ENCODE measurements around the gene DNASE1L2.

The DNASE1L2 gene

DNA sequence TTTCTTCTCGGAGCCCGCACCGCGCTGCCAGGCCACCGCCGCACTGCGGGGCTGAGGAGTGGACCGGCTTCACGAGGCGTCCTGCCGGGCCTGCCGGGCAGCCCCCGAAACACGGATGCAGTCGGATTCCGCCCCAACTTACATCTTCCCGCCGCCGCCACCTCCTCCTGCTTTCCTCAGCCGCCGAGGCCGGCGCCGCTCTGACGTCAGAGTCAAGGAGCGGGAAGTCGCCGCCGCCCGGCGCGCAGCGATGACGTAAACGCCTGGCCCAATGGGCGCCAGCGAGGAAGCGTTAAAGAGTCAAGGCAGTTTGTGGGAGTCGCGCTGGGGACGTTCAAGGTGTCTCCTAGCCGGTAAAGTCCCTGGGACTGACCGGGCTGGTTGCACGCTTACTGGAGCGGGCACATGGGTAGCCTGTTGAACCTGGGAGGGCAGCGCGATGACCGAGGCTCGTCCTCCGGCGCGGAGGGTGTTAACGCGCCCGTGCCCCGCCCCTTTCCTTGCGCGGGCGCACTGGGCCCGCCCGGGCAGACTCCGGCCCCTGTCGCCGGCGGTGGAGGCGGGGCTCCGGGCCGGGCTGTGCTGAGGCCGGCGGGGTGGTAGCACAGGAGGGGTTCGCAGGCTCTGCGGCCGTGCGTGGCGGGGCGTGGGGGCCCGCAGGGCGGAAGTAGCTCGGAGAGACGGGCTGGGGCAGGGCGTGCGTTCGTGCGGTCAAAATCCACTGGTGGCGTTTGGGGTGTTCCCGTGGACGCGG lies 31.8 kb downstream of the DNASE1L2 start, which contains the start of gene RNPS1:
TSS of gene RNPS1 (minus strand) at position 214 of the 754 bp plus-strand sequence. CDS start 3,483 bp downstream, outside the sequence.
- FAIRE-seq (peak; percentile 98), DNase-seq (ENCODE audit: insufficient read length) (peak; percentile 100)
- TF ChIP-seq TAF1 (IDR thresholded peaks at IDR 0.05; ENCODE audit: borderline replicate concordance, low read depth, low read length) (peak; percentile 86; the same call in 1 of the 2 replicates), POLR2A (IDR thresholded peaks at IDR 0.05; ENCODE audit: low read depth, low read length) (peak; percentile 92), POLR2AphosphoS5 (IDR thresholded peaks at IDR 0.05; ENCODE audit: low read depth, low read length) (peak; percentile 94)

- DNase-seq (ENCODE audit: insufficient read length) (no peak), FAIRE-seq (no peak)
- TF ChIP-seq TAF1 (IDR thresholded peaks at IDR 0.05; ENCODE audit: borderline replicate concordance, low read depth, low read length) (no peak), POLR2A (IDR thresholded peaks at IDR 0.05; ENCODE audit: low read depth, low read length) (no peak), POLR2AphosphoS5 (IDR thresholded peaks at IDR 0.05; ENCODE audit: low read depth, low read length) (no peak)
Measured at GRCh38 chr16:2270070-2270462, 33.8 kb downstream of the DNASE1L2 start.

DNA sequence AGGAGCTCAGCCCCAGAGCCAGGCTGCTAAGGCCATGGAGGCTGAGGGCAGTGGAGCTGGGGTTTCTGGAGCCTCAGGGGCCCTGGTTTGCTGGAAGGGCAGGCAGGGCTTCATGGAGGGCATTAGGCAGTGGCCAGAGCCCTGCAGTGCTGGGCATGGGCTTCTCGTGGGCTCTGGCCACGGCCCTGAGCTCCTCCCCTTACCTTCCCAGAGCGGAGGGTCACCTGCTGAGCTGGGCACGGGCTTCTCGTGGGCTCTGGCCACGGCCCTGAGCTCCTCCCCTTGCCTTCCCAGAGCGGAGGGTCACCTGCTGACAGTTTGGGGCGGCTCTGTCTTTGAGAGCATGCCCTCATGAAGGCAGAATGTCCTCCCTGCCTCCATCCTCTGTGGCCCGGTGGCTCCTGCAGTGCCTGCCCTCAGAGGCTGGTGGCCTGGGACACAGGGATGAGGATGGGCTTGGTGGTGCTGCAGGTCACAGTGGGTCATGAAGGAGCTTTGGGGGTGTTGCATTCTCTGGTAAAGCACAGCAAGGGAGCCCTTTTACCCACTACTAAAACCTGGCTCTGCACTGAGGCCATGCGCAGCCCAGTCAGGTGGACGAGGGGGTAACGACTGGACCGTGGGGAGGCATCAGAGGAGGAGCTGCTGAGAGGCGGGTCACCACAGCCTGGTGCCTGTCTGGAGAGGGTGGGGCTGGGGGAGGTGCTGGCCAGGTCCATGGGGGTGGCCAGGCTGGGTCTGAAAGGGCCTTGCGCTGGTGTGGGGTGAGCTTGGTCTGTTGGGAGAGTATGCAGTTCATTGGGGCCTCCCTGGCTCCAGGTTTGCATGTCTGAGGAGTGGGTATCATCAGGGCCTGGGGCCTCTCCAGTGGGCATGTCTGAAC lies 34.6 kb downstream of the DNASE1L2 start:
- FAIRE-seq, result no peak
- TF ChIP-seq POLR2A (IDR thresholded peaks at IDR 0.05; ENCODE audit: low read depth, low read length), result no peak
- TF ChIP-seq TAF1 (IDR thresholded peaks at IDR 0.05; ENCODE audit: borderline replicate concordance, low read depth, low read length), result no peak
- TF ChIP-seq POLR2AphosphoS5 (IDR thresholded peaks at IDR 0.05; ENCODE audit: low read depth, low read length), result no peak
- no peak for DNase-seq (ENCODE audit: insufficient read length)

GRCh38 chr16:2271848-2272461 lies 35.7 kb downstream of the DNASE1L2 start:
- DNase-seq (ENCODE audit: insufficient read length) (no peak), FAIRE-seq (no peak)
- no peak for TF ChIP-seq POLR2AphosphoS5 (IDR thresholded peaks at IDR 0.05; ENCODE audit: low read depth, low read length)
- no peak for TF ChIP-seq TAF1 (IDR thresholded peaks at IDR 0.05; ENCODE audit: borderline replicate concordance, low read depth, low read length)
- TF ChIP-seq POLR2A (IDR thresholded peaks at IDR 0.05; ENCODE audit: low read depth, low read length), result no peak

- DNase-seq (ENCODE audit: insufficient read length) (no peak), FAIRE-seq (no peak)
- TF ChIP-seq POLR2A (IDR thresholded peaks at IDR 0.05; ENCODE audit: low read depth, low read length) (no peak), TAF1 (IDR thresholded peaks at IDR 0.05; ENCODE audit: borderline replicate concordance, low read depth, low read length) (no peak), POLR2AphosphoS5 (IDR thresholded peaks at IDR 0.05; ENCODE audit: low read depth, low read length) (no peak)
Measured at GRCh38 chr16:2273484-2273883, 37.2 kb downstream of the DNASE1L2 start.

DNA sequence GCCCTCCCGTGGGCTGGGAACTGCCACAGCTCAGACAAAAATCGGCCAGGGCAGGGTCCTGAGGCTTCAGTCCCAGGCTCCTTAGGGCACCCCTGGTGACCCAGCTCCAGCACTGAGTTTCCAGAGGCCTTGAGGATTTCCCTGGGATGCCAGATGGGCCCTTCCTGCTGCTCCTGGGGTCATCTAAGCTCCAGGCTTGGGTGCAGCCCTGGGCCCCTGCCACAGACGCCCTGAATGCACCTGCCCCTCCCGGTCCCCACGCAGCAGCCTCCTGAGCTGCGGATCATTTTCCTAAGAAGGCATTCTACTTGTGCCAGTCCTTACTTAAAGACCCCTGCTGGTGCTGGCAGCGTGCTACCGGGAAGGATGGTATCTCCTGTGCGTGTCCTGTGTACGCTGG lies 37.7 kb downstream of the DNASE1L2 start:
- TF ChIP-seq TAF1 (IDR thresholded peaks at IDR 0.05; ENCODE audit: borderline replicate concordance, low read depth, low read length), result no peak
- no peak for DNase-seq (ENCODE audit: insufficient read length)
- FAIRE-seq, result no peak

GRCh38 chr16:2275476-2276367 lies 39.5 kb downstream of the DNASE1L2 start:
- DNase-seq (ENCODE audit: insufficient read length) (no peak), FAIRE-seq (no peak)
- no peak for TF ChIP-seq POLR2AphosphoS5 (IDR thresholded peaks at IDR 0.05; ENCODE audit: low read depth, low read length)
- TF ChIP-seq TAF1 (IDR thresholded peaks at IDR 0.05; ENCODE audit: borderline replicate concordance, low read depth, low read length), result no peak
- TF ChIP-seq POLR2A (IDR thresholded peaks at IDR 0.05; ENCODE audit: low read depth, low read length), result no peak

- TF ChIP-seq POLR2AphosphoS5 (IDR thresholded peaks at IDR 0.05; ENCODE audit: low read depth, low read length) (no peak), POLR2A (IDR thresholded peaks at IDR 0.05; ENCODE audit: low read depth, low read length) (no peak), TAF1 (IDR thresholded peaks at IDR 0.05; ENCODE audit: borderline replicate concordance, low read depth, low read length) (no peak)
- no peak for FAIRE-seq
- no peak for DNase-seq (ENCODE audit: insufficient read length)
Measured at GRCh38 chr16:2276368-2277195, 40.3 kb downstream of the DNASE1L2 start.

DNA sequence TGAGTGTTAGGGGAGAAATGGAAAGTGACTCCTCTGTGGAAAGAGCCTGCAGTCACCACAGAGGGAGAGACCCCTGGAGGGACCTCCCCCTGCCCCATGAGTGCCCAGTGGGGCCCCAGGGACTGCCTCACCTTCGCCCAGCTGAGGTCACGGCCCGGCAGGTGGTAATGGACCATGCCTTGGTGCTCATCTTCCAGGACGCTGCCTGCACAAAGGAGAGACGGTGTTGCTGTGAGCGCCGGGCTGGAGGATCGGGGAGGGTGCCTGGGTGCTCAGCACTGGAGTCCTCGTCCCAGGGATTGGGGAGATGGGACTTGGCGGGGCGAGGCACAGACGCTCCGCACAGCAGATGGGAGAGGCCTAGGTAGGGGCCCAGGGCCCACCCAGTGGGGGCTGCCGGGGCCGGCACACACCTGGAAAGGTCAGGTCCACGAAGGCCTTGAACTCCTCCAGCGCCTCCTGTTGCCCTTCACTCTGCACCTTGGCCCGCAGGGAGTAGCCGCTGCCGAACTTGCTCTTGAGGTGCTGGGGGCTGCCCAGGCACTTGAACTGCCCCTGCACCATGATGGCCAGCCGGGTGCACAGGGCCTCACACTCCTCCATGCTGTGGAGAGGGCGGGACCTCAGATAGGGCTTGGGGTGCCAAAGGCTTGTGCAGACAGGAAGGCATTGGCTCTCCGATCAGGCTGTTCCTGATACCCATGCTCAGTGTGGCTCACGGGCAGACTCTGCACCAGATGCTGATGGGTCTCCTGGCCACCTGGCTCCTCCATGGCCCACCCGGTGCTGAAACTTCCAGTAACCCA lies 41.4 kb downstream of the DNASE1L2 start:
- DNase-seq (ENCODE audit: insufficient read length) (no peak), FAIRE-seq (no peak)
- TF ChIP-seq POLR2AphosphoS5 (IDR thresholded peaks at IDR 0.05; ENCODE audit: low read depth, low read length) (no peak), TAF1 (IDR thresholded peaks at IDR 0.05; ENCODE audit: borderline replicate concordance, low read depth, low read length) (no peak), POLR2A (IDR thresholded peaks at IDR 0.05; ENCODE audit: low read depth, low read length) (no peak)
